22Rv1 (cell line): Measurements from ENCODE around the gene DHH.

Experiments
- ZFX ChIP-seq: fragments of 450-650 bp; IDR thresholded peaks from 2 replicates; pipeline ENCODE4 v1.6.1; 2017; ENCODE audit warnings: antibody characterized with exemption, borderline replicate concordance
- TF ChIP-seq, protein P1 (sequence below): fragments of 450-650 bp; IDR thresholded peaks from 2 replicates; pipeline ENCODE4 v1.5.1; 2017; ENCODE audit warnings: mild to moderate bottlenecking

- TF ChIP-seq, protein P1, sequence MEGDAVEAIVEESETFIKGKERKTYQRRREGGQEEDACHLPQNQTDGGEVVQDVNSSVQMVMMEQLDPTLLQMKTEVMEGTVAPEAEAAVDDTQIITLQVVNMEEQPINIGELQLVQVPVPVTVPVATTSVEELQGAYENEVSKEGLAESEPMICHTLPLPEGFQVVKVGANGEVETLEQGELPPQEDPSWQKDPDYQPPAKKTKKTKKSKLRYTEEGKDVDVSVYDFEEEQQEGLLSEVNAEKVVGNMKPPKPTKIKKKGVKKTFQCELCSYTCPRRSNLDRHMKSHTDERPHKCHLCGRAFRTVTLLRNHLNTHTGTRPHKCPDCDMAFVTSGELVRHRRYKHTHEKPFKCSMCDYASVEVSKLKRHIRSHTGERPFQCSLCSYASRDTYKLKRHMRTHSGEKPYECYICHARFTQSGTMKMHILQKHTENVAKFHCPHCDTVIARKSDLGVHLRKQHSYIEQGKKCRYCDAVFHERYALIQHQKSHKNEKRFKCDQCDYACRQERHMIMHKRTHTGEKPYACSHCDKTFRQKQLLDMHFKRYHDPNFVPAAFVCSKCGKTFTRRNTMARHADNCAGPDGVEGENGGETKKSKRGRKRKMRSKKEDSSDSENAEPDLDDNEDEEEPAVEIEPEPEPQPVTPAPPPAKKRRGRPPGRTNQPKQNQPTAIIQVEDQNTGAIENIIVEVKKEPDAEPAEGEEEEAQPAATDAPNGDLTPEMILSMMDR: no peak
- no peak for TF ChIP-seq ZFX
These were observed 36.1 kb downstream of the DHH start for GRCh38 chr12:49058366-49059044.
